RCC 7860 (cell line): ENCODE results near the gene HPCAL1.
"Not testable (repeated sequence)": the region's sequence is repeated elsewhere in the genome, so short reads cannot be mapped to it uniquely, and the experiment has no call there.

ENCODE experiments used
- DNase-seq: peaks from one replicate; pipeline ENCODE4 v3.0.0-alpha.2; 2015; ENCODE audit warnings: low spot score
- FAIRE-seq: peaks from 2 replicates; lab custom pipeline; 2012; peaks lifted over from hg19 to GRCh38; lab: Jason Lieb, UNC

Gene HPCAL1

GRCh38 chr2:10283106-10284062 lies 19.3 kb upstream of the HPCAL1 start:
- FAIRE-seq (no peak), DNase-seq (peak; percentile 93)

GRCh38 chr2:10284108-10284870 lies 18.4 kb upstream of the HPCAL1 start:
- DNase-seq (no peak), FAIRE-seq (no peak)

GRCh38 chr2:10285191-10285555 lies 17.5 kb upstream of the HPCAL1 start:
- DNase-seq: no peak
- FAIRE-seq: no peak

GRCh38 chr2:10285556-10286198 lies 17.0 kb upstream of the HPCAL1 start:
- FAIRE-seq: peak; percentile 71
- peak; percentile 94 for DNase-seq

GRCh38 chr2:10286216-10287037 lies 16.3 kb upstream of the HPCAL1 start:
- DNase-seq: no peak
- FAIRE-seq: no peak

GRCh38 chr2:10287761-10288160 lies 14.9 kb upstream of the HPCAL1 start:
- FAIRE-seq: no peak
- no peak for DNase-seq

GRCh38 chr2:10288606-10289005 lies 14.1 kb upstream of the HPCAL1 start:
- DNase-seq: no peak
- no peak for FAIRE-seq

- DNase-seq: no peak
- FAIRE-seq: no peak
These were observed 13.4 kb upstream of the HPCAL1 start for GRCh38 chr2:10289352-10289751.

- FAIRE-seq (peak; percentile 85), DNase-seq (peak; percentile 93)
These were observed 12.8 kb upstream of the HPCAL1 start for GRCh38 chr2:10289891-10290290.

- FAIRE-seq: peak; percentile 78
- not testable (repeated sequence) for DNase-seq
These were observed 11.3 kb upstream of the HPCAL1 start for GRCh38 chr2:10291376-10291775.

GRCh38 chr2:10292033-10292432 lies 10.7 kb upstream of the HPCAL1 start:
- FAIRE-seq: no peak
- DNase-seq: no peak

- DNase-seq (no peak), FAIRE-seq (no peak)
These were observed 9.1 kb upstream of the HPCAL1 start for GRCh38 chr2:10293603-10294002.

GRCh38 chr2:10294077-10294476 lies 8.6 kb upstream of the HPCAL1 start:
- FAIRE-seq: no peak

GRCh38 chr2:10295649-10296048 lies 7.1 kb upstream of the HPCAL1 start:
- DNase-seq, FAIRE-seq: not testable (repeated sequence)

More at GRCh38 chr2:10294077-10294476, 8.6 kb upstream of the HPCAL1 start:
- DNase-seq: no peak

- DNase-seq (no peak), FAIRE-seq (no peak)
These were observed 6.6 kb upstream of the HPCAL1 start for GRCh38 chr2:10296142-10296541.

- DNase-seq (no peak), FAIRE-seq (no peak)
These were observed 5.4 kb upstream of the HPCAL1 start for GRCh38 chr2:10297191-10297830.

GRCh38 chr2:10297959-10298531 lies 4.7 kb upstream of the HPCAL1 start:
- DNase-seq (peak; percentile 66), FAIRE-seq (no peak)

- not testable (repeated sequence) for FAIRE-seq, DNase-seq
These were observed 3.9 kb upstream of the HPCAL1 start for GRCh38 chr2:10298777-10299176.

- FAIRE-seq (no peak), DNase-seq (no peak)
These were observed 2.3 kb upstream of the HPCAL1 start for GRCh38 chr2:10300328-10300920.
